PC-9 (cell line): ENCODE data around the gene RARB. TPM values are rescaled to one million over a fixed set of nuclear protein-coding genes. Genes with fewer than 3 reads are reported as not detected.

Experiments
- BruUV-seq: library from RNA; stranded (reverse); fragments of 400-500 nt; replicated peaks from 2 replicates; lab custom pipeline; 2021; lab: Mats Ljungman, UMichigan
- CTCF ChIA-PET: fragments of 300-600 bp; sonication (Branson Sonifier 250); formaldehyde crosslinking; loops from one replicate; lab custom pipeline; 2022; ENCODE audit warnings: antibody characterized with exemption; lab: Charles Lee
- POLR2A ChIA-PET: fragments of 300-600 bp; sonication (Branson Sonifier 250); formaldehyde crosslinking; loops from one replicate; lab custom pipeline; 2022; ENCODE audit warnings: antibody characterized with exemption; ENCODE audit not compliant: unreplicated experiment; lab: Charles Lee
- DNase-seq, 2 experiments: peaks; one replicate each; pipeline versions ENCODE4 v3.0.0 to v3.0.0-alpha.2; 2015 to 2022; ENCODE audit warnings: mixed read lengths in 1 of 2
- H2AFZ ChIP-seq: fragments of 200-600 bp; sonication (generic); 2 replicates; pipeline ENCODE4 v1.8.1; 2017; ENCODE audit warnings: antibody characterized with exemption
- H3F3A ChIP-seq: fragments of 200-600 bp; sonication (generic); 2 replicates; pipeline ENCODE4 v1.8.1; 2017; ENCODE audit warnings: antibody characterized with exemption, mild to moderate bottlenecking, low read depth; ENCODE audit not compliant: insufficient read depth
- H3K27ac ChIP-seq: fragments of 200-600 bp; sonication (generic); 2 replicates; pipeline ENCODE4 v1.6.1; 2016; ENCODE audit warnings: mixed run types
- H3K27me3 ChIP-seq: fragments of 200-600 bp; sonication (generic); 2 replicates; pipeline ENCODE4 v1.6.1; 2016; ENCODE audit warnings: low read depth, mixed run types; ENCODE audit not compliant: insufficient read depth
- H3K36me3 ChIP-seq: fragments of 200-600 bp; sonication (generic); 2 replicates; pipeline ENCODE4 v1.6.1; 2016; ENCODE audit warnings: low read depth, mixed run types
- H3K4me1 ChIP-seq: fragments of 200-600 bp; sonication (generic); replicated peaks from 2 replicates; pipeline ENCODE4 v1.6.1; 2016; ENCODE audit warnings: mixed run types; ENCODE audit not compliant: insufficient read depth
- H3K4me2 ChIP-seq: fragments of 200-600 bp; sonication (generic); 2 replicates; pipeline ENCODE4 v1.6.1; 2017; ENCODE audit warnings: mixed run types
- H3K4me3 ChIP-seq: fragments of 200-600 bp; sonication (generic); 2 replicates; pipeline ENCODE4 v1.6.1; 2016; ENCODE audit warnings: mixed run types
- H3K79me2 ChIP-seq: fragments of 200-600 bp; sonication (generic); 2 replicates; pipeline ENCODE4 v1.6.1; 2017; ENCODE audit warnings: low read depth, mixed run types
- H3K9me2 ChIP-seq: fragments of 200-600 bp; sonication (generic); 2 replicates; pipeline ENCODE4 v1.8.1; 2017; ENCODE audit warnings: mild to moderate bottlenecking; ENCODE audit not compliant: insufficient read depth
- H3K9me3 ChIP-seq: fragments of 200-600 bp; sonication (generic); 2 replicates; pipeline ENCODE4 v1.8.1; 2016; ENCODE audit warnings: low read depth; ENCODE audit not compliant: insufficient read depth
- H4K20me1 ChIP-seq: fragments of 200-600 bp; sonication (generic); 2 replicates; pipeline ENCODE4 v1.8.1; 2017; ENCODE audit not compliant: insufficient read depth
- CTCF ChIP-seq: fragments of 200-600 bp; sonication (generic); conservative IDR thresholded peaks from 2 replicates; pipeline ENCODE4 v1.6.1; 2017; ENCODE audit warnings: mixed run types, antibody characterized with exemption, mild to moderate bottlenecking, moderate library complexity
- EZH2 ChIP-seq: fragments of 200-600 bp; sonication (generic); IDR thresholded peaks from 2 replicates; pipeline ENCODE4 v1.8.0; 2017; ENCODE audit warnings: antibody characterized with exemption, low read depth
- intact Hi-C: fragments of 100-400 bp; cut with micrococcal nuclease; formaldehyde crosslinking; loops from one replicate; pipeline ENCODE4 v1.10.0; 2022; ENCODE audit not compliant: unreplicated experiment
- total RNA-seq: library from RNA; stranded (reverse); gene quantifications from 2 replicates; pipeline ENCODE4 v1.2.3, GENCODE V29; 2021

RARB gene
- total RNA-seq, 1 experiment from 2014 or later = 1.0 TPM

- ChIA-PET CTCF (no interaction called here), POLR2A (no interaction called here)
- no peak overlapping the region for H3K4me3 ChIP-seq
- intact Hi-C loops = no loop called here
- H3K9me2 ChIP-seq = no peaks in the 10 kb centered on the region
- no TSS peak for BruUV-seq
- no peaks in the 10 kb centered on the region for H3K27me3 ChIP-seq
- H3K36me3 ChIP-seq = no peaks in the 10 kb centered on the region
- H3K79me2 ChIP-seq = no peaks in the 10 kb centered on the region
- H3K27ac ChIP-seq = no peak overlapping the region
- TF ChIP-seq EZH2 (no peak), CTCF (no peak)
- H3K9me3 ChIP-seq = no peaks in the 10 kb centered on the region
- no peak overlapping the region for H3K4me2 ChIP-seq
- no peak for DNase-seq
- peaks cover 4% of the 10 kb centered on the region for H3F3A ChIP-seq
- no peak overlapping the region for H2AFZ ChIP-seq
- peaks cover 22% of the 10 kb centered on the region for H3K4me1 ChIP-seq
- no peaks in the 10 kb centered on the region for H4K20me1 ChIP-seq
Observed at GRCh38 chr3:25578059-25578458, 150.0 kb downstream of the RARB start.

GRCh38 chr3:25580534-25580933 is 152.5 kb downstream of the RARB start:
- Histone ChIP-seq H3K4me3 (no peak overlapping the region), H3F3A (peaks cover 4% of the 10 kb centered on the region), H3K36me3 (no peaks in the 10 kb centered on the region), H3K4me2 (no peak overlapping the region), H2AFZ (no peak overlapping the region), H4K20me1 (no peaks in the 10 kb centered on the region), H3K27me3 (no peaks in the 10 kb centered on the region), H3K79me2 (no peaks in the 10 kb centered on the region), H3K9me3 (no peaks in the 10 kb centered on the region), H3K27ac (no peak overlapping the region), H3K4me1 (peaks cover 23% of the 10 kb centered on the region), H3K9me2 (no peaks in the 10 kb centered on the region)
- no TSS peak for BruUV-seq
- TF ChIP-seq CTCF = no peak
- TF ChIP-seq EZH2 = no peak
- DNase-seq = no peak
- POLR2A ChIA-PET = no interaction called here
- CTCF ChIA-PET = no interaction called here
- intact Hi-C loops = no loop called here

GRCh38 chr3:25581335-25581734 is 153.3 kb downstream of the RARB start:
- Histone ChIP-seq H3K4me2 (peak overlapping the region; percentile 58), H3K9me2 (no peaks in the 10 kb centered on the region), H3K4me1 (peaks cover 23% of the 10 kb centered on the region), H3K36me3 (no peaks in the 10 kb centered on the region), H2AFZ (no peak overlapping the region), H3K27ac (peak overlapping the region; percentile 92), H3F3A (peaks cover 4% of the 10 kb centered on the region), H4K20me1 (no peaks in the 10 kb centered on the region), H3K79me2 (no peaks in the 10 kb centered on the region), H3K4me3 (no peak overlapping the region), H3K9me3 (no peaks in the 10 kb centered on the region), H3K27me3 (no peaks in the 10 kb centered on the region)
- no peak for DNase-seq
- intact Hi-C loops = no loop called here
- TF ChIP-seq CTCF (no peak), EZH2 (no peak)
- ChIA-PET POLR2A (interaction anchor here (0.6 to 0.7 kb wide), 3 partner anchors 153 to 1521 kb away, joined by 3 to 4 read pairs (median 3); partner anchors contain the start of gene RARB), CTCF (interaction anchor here (1.8 kb wide), 1 partner anchor 11 kb away, joined by 4 read pairs; no protein-coding TSS in a partner anchor)
- BruUV-seq = no TSS peak
